HG02943 (cell line): Measurements from ENCODE around the gene SDS.

Experiments
- ATAC-seq: cut with Tn5 transposase; IDR thresholded peaks from one replicate; pipeline ENCODE4 v1.9.1; 2021; ENCODE audit warnings: mild to moderate bottlenecking, low read depth, moderate library complexity; ENCODE audit not compliant: unreplicated experiment

SDS gene

GRCh38 chr12:113425960-113426453 lies 22.3 kb upstream of the SDS start:
- ATAC-seq: no peak

- ATAC-seq: no peak
Observed at GRCh38 chr12:113424915-113425823, 21.5 kb upstream of the SDS start.

DNA sequence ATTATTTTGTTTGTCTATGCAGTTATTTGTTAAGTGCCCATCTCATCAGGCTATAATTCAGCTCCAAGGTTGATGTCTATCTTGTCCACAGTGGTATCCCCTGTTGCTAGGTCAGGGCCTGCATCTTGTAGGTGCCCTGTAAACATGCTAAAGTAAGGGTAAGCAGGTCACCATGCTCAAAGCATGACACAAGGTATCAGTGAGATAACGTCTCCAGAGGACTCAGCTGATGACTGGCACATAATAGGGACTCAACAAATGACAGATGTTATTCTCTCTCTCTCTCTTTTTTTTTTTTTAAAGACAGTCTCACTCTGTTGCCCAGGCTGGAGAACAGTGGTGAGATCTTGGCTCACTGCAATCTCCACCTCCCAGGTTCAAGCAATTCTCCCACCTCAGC lies 20.8 kb upstream of the SDS start:
- no peak for ATAC-seq

DNA sequence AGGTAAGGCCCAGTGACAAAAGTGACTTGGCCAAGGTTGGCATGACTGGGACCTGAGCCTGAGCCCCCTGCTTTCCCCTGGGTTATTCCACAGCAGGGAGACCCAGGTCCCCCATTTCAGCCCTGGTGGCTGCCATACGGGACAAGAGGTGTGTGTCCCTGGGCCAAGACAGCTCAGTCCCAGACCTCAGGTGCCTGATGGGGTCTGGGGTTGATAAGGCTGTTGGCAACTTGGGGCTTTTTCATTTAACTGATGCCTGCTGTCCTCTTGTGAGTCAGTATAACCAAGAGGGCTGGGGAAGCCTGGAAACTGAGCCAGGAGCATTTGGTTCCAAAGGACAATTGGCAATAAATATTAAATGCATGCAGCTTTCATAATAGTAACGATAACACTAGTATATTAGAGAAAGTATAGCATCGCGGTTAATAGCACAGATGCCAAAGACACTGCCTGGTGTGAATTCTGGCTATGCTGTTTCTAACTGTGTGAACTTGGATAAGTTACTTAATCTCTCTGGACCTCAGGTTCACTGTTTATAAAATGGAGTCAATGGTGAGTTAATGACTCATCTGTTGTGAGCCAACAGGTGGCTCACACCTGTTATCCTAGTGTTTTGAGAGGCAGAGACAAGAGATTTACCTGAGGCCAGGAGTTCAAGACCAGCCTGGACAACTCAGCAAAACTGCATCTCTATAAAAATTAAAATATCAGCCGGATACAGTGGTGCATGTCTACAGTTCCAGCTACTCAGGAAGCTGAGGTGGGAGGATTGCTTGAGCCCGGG lies 19.4 kb upstream of the SDS start:
- no peak for ATAC-seq

- ATAC-seq: peak; percentile 71
Observed at GRCh38 chr12:113422030-113422885, 18.6 kb upstream of the SDS start, which contains the start of gene SDSL. Gene SDSL, plus strand, starts transcription at chr12:113422380. Its CDS starts 5,603 bp downstream, at chr12:113427983.

DNA sequence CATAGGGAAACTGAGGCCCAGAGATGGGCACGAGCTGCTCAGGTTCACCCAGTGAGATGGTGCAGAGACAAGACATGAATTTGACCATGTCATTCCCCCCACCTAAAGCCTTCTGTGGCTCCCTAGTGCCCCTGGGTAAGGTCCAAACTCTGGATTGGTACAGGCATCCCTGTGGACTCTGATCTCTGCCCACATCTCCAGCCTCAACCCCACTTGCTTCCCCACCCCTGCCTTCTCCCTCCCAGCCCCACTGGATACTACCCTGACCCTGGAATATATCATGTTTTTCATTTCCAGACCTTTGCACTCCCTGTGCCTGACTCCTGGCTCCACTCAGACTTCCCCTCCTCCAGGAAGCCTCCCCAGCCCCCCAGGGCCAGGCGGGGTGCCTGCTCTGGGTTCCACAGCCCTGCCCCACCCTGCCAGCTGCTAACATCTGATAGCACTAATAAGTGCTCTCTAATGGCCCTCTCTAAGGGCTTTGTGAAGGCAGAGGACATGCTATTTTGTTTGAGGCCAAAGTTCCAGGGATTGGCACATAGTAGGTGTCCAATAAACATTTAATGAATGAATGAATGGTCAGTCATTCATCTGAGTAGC lies 17.4 kb upstream of the SDS start:
- no peak for ATAC-seq

DNA sequence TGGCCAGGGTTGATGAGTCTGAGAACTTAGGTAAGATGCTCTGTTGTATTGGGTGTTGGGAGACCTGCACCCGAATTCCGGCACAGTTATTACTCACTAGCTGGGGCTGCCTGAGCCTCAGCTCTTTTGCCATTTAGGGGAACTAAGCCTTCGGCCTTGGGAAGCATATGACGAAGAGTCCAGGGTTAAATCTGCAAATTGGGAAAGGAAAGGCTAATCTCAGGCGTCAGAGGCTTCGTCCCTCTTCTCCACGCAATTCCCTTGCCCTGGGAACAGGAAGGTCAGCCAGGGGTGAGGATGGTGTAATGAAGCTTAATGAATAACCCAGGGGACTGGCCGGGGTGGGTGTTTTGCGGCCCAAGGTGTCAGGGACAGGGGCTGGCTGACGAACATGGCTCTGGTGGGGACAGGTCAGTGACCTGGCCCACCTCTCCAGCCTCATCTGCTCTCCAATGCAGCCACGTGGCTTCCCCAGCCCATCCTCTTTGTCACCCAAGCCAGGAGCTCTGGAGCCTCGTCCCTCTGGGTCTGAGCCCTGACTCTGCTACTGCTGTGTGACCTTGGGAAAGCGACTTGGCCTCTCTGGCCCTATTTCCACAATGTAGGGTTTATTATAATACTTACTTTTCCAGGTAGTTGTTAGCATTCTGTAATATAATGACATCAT lies 14.7 kb upstream of the SDS start:
- no peak for ATAC-seq

DNA sequence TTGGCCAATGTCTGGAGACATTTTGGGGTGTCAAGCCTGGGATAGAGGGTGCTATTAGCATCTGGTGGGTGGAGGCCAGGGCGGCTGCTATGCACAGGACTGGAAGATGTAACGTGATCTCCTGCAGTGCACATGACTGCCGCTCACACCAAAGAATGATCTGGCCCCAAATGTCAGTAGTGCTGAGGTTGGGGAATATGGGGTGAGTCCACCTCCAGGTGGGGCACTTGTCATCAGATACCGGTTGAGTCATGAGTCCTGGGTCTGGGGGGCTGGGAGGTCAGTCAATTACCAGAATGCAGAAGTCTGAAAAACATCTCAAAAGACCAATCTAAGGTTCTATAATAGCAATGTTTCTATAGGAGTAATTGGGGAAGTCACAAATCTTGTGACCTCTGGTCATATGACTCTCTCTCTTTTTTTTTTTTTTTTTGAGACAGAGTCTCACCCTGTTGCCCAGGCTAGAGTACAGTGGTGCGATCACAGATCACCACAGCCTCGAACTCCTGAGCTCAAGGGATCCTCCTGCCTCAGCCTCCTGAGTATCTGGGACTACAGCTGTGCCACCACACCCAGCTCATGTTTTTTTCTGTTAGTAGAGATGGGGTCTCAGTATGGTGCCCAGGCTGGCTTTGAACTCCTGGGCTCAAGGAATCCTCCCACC lies 12.5 kb upstream of the SDS start:
- ATAC-seq: no peak

GRCh38 chr12:113414519-113415038 lies 10.9 kb upstream of the SDS start:
- ATAC-seq: no peak

GRCh38 chr12:113413488-113413939 lies 9.8 kb upstream of the SDS start:
- no peak for ATAC-seq

DNA sequence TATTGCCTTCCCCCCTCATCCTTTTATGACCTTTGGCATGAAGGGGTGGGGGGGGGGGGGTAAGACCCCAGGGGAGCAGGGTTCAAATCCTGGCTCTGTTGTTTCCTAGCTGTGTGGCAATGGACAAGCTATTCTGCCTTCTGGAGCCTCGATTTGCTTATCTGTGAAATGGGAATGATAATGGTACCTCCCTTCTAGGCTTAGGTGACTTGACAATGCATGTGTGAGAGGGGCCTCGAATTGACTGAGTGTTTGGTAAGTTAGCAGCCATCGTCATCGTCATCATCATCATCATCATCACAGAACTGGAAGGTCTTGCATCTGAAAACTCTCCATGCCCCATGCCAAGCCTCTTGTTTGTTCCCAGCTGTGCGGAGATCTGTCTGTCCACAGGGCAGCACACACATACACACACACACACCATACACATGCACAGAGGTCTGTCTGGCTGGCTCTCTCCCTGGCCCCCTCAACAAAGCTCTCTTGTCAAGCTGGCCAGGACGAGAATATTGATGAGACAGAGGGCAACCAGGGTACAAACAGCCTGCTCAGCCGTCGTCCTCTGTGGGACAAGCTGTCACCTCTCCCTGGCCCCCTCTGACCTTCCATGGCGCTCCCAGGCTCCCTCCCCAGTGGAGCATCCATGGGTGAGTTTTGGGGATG lies 5.9 kb upstream of the SDS start:
- no peak for ATAC-seq

- ATAC-seq: no peak
Observed at GRCh38 chr12:113408756-113409298, 5.1 kb upstream of the SDS start.

DNA sequence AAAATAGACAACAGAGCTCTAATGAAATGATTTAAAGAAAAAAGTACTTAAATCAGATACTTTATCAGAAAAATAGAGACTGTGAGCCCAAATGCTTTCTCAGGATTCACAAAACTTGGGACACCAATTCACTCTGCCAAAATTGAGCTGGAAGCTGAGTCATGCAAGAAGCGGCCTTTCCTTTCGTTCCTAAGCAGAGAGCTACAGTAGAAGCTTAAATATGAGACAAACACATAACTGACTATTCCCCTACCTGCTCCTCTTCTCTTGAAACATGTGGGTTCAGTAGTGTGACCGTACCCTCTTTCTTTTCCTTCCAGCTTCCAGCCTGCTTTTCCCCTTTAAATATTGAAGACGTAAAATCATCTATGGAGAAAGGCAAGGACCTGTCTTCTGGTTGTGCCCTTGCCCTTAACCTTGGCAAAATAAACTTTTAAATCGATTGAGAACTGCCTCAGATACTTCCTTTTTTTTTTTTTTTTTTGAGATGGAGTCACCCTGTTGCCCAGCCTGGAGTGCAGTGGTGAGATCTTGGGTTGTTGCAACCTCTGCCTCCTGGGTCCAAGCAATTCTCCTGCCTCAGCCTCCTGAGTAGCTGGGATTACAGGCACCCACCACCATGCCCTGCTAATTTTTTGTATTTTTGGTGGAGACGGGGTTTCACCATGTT lies 4.4 kb upstream of the SDS start:
- ATAC-seq: no peak

GRCh38 chr12:113405694-113406093 lies 2.0 kb upstream of the SDS start:
- ATAC-seq: no peak

GRCh38 chr12:113402586-113403260 lies 964 bp downstream of the SDS start:
- ATAC-seq: no peak

DNA sequence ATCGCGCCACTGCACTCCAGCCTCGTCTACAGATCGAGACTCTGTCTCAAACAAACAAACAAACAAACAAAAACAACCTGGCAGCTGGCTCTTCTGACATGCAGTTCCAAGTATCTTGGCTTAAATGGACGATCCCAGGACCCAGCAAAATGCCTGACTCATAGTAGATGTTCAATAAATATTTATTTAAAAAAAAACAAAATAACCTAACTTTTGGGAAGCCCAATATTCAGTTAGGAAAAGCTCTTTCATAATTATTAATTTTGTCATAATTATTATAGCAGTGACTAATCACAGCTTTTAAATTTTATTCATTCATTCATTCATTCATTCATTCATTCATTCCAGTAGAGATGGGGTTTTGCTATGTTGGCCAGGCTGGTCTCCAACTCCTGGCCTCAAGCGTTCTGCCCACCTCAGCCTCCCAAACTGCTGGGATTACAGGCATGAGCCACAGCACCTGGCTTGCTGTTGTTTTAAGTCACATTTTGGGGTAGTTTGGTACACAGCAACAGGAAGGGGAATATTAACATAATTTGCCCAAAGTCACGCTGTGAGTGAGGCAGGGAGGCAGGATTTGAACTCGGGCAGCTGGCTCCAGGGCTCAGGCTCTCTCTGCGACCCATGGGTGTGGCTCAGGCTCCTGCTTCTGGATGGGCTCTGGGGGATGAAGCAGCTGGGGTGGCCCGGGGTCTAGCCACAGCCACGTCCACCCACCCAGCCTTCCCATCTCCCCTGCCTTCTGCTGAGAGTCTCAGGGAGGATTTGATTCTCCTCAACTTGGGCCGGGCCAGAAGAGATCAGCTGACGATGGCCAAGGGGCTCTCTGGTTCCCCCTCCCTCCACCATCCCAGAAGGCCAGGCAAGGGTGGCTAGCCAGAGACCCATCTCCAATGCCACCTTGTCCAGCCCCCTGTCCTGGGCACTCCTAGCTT lies 2.4 kb downstream of the SDS start:
- no peak for ATAC-seq
